Ovary (tissue), 9 donors: Measurements from ENCODE around the gene OR10H1. TPM values are rescaled to one million over a fixed set of nuclear protein-coding genes. Genes with fewer than 3 reads are reported as not detected.
"Not testable (repeated sequence)": the region's sequence is repeated elsewhere in the genome, so short reads cannot be mapped to it uniquely, and the experiment has no call there.

Experiments
- DNase-seq, 5 donors: peaks; one replicate each; pipeline ENCODE4 v3.0.0-alpha.2; 2019 to 2020
- H3K27ac ChIP-seq, 2 donors: fragments of 200-600 bp; one replicate each; pipeline versions ENCODE4 v1.5.1 to v1.8.0; 2019 to 2022
- H3K27me3 ChIP-seq: fragments of 200-600 bp; one replicate; pipeline ENCODE4 v1.8.0; 2022
- H3K36me3 ChIP-seq: fragments of 200-600 bp; sonication (generic); one replicate; pipeline ENCODE4 v1.5.1; 2019
- H3K4me1 ChIP-seq: one replicate; pipeline ENCODE4 v1.8.1; 2013; ENCODE audit warnings: mild to moderate bottlenecking, moderate library complexity; ENCODE audit not compliant: insufficient read depth
- H3K4me3 ChIP-seq: fragments of 200-600 bp; sonication (generic); one replicate; pipeline ENCODE4 v1.5.1; 2017
- H3K9me3 ChIP-seq, 2 donors: fragments of 200-600 bp in 1 of 2; sonication (generic) in 1 of 2; one replicate each; pipeline versions ENCODE4 v1.5.1 to v1.8.1; 2013 to 2019; ENCODE audit warnings: mild to moderate bottlenecking in 1 of 2, moderate library complexity in 1 of 2
- CTCF ChIP-seq, 3 donors: fragments of 450-650 bp in 2 of 3; fragments of 200-600 bp in 1 of 3; IDR thresholded peaks; one replicate each; pipeline versions ENCODE4 v1.5.1 to v1.8.0; 2016 to 2022; ENCODE audit warnings: antibody characterized with exemption in 3 of 3, mild to moderate bottlenecking in 1 of 3
- EP300 ChIP-seq: sonication (generic); formaldehyde crosslinking; IDR thresholded peaks from one replicate; pipeline ENCODE4 v1.6.1; 2017; ENCODE audit warnings: antibody characterized with exemption
- POLR2A ChIP-seq: fragments of 450-650 bp; IDR thresholded peaks from one replicate; pipeline ENCODE4 v1.6.1; 2017; ENCODE audit warnings: antibody characterized with exemption, mild to moderate bottlenecking, moderate library complexity
- WGBS, 3 donors: extraction: QIAGEN DNeasy Blood & Tissue Kit in 1 of 3; methylation state at CpG; one replicate each; pipeline versions ENCODE4 v1.1.5 to v1.1.7; 2013 to 2017; 5-methylcytosine and 5-hydroxymethylcytosine counted together
- intact Hi-C, 4 donors: fragments of 100-400 bp; cut with DNase I; formaldehyde crosslinking; loops; one replicate each; pipeline versions ENCODE4 v1.11.0 to v1.15.1; 2022 to 2023
- polyA plus RNA-seq, 2 donors: library from polyadenylated mRNA; stranded (reverse); fragments of 200-250 nt in 1 of 2; fragments of 350-450 nt in 1 of 2; fragmentation: Illumina TruSeq in 1 of 2; extraction: RNeasy Lipid Tissue Mini Kit (QIAGEN cat#74804) in 1 of 2; gene quantifications; one replicate each; pipeline ENCODE4 v1.2.3, GENCODE V29; 2013 to 2014
- total RNA-seq, 7 donors: library from RNA; depleted of rRNA in 2 of 7; stranded (reverse); fragments of >200 nt in 2 of 7; fragmentation: NEBNext Ultra II Directional in 3 of 7; extraction: Animal tissue kit (Norgen Biotek cat#: 25700) in 3 of 7; gene quantifications; one replicate each; pipeline versions ENCODE4 v1.1.0 to v1.2.4, GENCODE V29; 2016 to 2023
- donor health status: DM: no; HTN: no; CAD: no; lungs with moderate emphysema.
- donor health status: DM: no; HTN: no; CAD: no.
- donor health status: Bipolar disorder and iron deficiency.
- donor health status: DM: yes; HTN: yes; CAD: no.
- donor health status: DM: no; HTN: no; CAD: no.
- donor health status: DM: yes; HTN: yes; CAD: no.

Gene OR10H1
- total and polyA plus RNA-seq, 9 donors, result not detected

- H3K4me3 ChIP-seq, result peak overlapping the region; percentile 76
- intact Hi-C loops, result no loop called here
- DNase-seq, result peak in 1 of 5 donors; percentile 27
- H3K4me1 ChIP-seq, result no peaks in the 10 kb centered on the region
- H3K27me3 ChIP-seq, result no peaks in the 10 kb centered on the region
- no peaks in the 10 kb centered on the region for H3K36me3 ChIP-seq
- TF ChIP-seq POLR2A, result no peak
- TF ChIP-seq CTCF (IDR thresholded peaks at IDR 0.05), result no peak
- no peak for TF ChIP-seq EP300
- WGBS, 3 donors, result 0 to 1% (median 0%) methylated on average over 9 of the region's 9 CpGs
- no peaks in the 10 kb centered on the region for H3K9me3 ChIP-seq
- peak overlapping the region in 1 of 2 donors; percentile 99 for H3K27ac ChIP-seq
Measured at GRCh38 chr19:15837221-15837731, 21.8 kb upstream of the OR10H1 start.

GRCh38 chr19:15836330-15837220 lies 21.1 kb upstream of the OR10H1 start:
- TF ChIP-seq EP300 (no peak), POLR2A (peak; percentile 77), CTCF (IDR thresholded peaks at IDR 0.05) (no peak)
- Histone ChIP-seq H3K36me3 (no peaks in the 10 kb centered on the region), H3K27ac (peak overlapping the region; percentile 87 to 99), H3K4me3 (peak overlapping the region; percentile 76), H3K9me3 (no peaks in the 10 kb centered on the region), H3K4me1 (no peaks in the 10 kb centered on the region), H3K27me3 (no peaks in the 10 kb centered on the region)
- intact Hi-C loops, result no loop called here
- WGBS, 3 donors, result 0 to 1% (median 1%) methylated on average over 61 to 65 of the region's 65 CpGs
- DNase-seq, result peak; percentile 96 to 97 (median 97)

DNA sequence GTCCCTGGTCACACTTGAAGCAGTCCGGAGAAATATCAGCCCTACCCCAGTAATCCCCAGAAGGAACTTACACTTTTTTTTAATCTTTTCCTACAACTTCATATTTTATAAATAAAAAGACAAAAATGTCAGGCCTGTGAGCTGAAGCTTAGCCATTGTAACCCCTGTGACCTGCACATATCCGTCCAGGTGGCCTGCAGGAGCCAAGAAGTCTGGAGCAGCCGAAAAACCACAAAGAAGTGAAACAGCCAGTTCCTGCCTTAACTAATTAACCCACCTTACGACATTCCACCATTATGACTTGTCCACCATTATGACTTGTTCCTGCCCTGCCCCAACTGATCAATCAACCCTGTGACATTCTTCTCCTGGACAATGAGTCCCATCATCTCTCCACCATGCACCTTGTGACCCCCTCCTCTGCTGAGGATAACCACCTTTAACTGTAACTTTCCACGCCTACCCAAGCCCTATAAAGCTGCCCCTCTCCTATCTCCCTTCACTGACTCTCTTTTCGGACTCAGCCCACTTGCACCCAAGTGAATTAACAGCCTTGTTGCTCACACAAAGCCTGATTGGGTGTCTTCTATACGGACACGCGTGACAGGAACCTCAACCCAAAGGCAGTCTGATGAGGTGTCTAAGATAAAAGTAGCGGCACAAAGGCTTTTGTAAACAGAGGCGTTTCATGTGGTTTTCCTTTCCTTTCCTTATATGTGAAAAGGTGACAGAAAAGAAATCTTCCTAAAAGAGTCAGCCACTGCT lies 20.3 kb upstream of the OR10H1 start:
- peak in 1 of 5 donors; percentile 16 for DNase-seq
- Histone ChIP-seq H3K4me3 (peak overlapping the region; percentile 76), H3K27ac (peak overlapping the region; percentile 87 to 99)
- intact Hi-C loops, H3K9me3 ChIP-seq, H3K4me1 ChIP-seq, H3K36me3 ChIP-seq, H3K27me3 ChIP-seq: not testable (repeated sequence)
- WGBS, 3 donors, result 38 to 45% (median 43%) methylated on average over 11 of the region's 11 CpGs

DNA sequence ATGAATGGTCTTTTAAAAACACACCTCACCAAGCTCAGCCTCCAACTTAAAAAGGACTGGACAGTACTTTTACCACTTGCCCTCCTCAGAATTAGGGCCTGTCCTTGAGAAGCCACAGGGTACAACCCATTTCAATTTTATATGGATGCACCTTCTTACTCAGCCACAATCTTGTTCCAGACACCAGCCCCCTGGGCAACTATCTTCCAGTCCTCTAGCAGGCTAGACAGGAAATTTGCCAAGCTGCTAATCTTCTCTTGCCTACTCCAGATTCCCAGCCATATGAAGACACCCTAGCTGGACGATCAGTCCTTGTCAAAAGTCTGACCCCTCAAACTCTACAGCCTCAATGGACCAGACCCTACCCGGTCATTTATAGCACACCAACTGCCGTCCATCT lies 18.8 kb upstream of the OR10H1 start:
- 91 to 96% (median 92%) methylated on average over 3 of the region's 3 CpGs for WGBS, 3 donors
- H3K36me3 ChIP-seq, H3K4me3 ChIP-seq, H3K27ac ChIP-seq, intact Hi-C loops, H3K4me1 ChIP-seq, DNase-seq, H3K9me3 ChIP-seq, H3K27me3 ChIP-seq: not testable (repeated sequence)

DNA sequence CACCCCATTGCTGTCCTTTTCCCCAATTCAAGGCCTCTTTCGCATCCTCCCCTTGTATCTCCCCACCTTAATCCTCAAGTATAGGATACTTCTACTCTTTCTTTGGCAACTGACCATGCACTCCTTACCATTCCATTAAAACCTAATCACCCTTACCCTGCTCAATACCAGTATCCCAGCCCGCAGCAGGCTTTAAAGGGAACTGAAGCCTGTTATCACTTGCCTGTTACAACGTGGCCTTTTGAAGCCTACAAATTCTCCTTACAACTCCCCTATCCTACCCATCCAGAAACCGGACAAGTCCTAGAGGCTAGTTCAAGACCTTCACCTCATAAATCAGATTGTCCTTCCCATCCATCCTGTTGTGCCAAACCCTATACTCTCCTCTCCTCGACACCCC lies 16.2 kb upstream of the OR10H1 start:
- no peak for DNase-seq
- Histone ChIP-seq H3K9me3 (no peaks in the 10 kb centered on the region), H3K27ac (no peak overlapping the region), H3K36me3 (no peaks in the 10 kb centered on the region), H3K27me3 (no peaks in the 10 kb centered on the region), H3K4me1 (no peaks in the 10 kb centered on the region), H3K4me3 (no peak overlapping the region)
- 65 to 70% (median 65%) methylated on average over 5 of the region's 5 CpGs for WGBS, 3 donors
- TF ChIP-seq POLR2A, result no peak
- no peak for TF ChIP-seq EP300
- TF ChIP-seq CTCF (IDR thresholded peaks at IDR 0.05), result no peak
- intact Hi-C loops, result no loop called here
